Measurements from ENCODE around the gene SMOC1.

DNA sequence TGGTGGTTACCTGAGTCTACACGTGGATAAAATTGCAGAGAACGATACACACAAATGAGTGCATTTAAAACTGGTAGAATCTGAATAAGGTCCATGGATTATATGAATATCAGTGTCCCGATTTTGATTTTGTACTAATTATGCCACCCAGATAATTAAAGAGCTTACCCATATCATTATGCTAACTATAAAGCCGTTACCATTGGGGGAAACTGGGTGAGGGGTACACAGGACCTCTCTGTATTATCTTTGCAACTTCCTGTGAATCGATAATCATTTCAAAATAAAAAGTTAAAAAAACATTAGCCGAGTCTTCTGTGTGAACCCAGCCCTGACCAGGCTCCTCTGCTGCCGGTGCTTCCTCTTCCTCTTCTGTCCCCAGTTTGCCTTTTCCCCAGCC lies 107.1 kb downstream of the SMOC1 start:
- TF ChIP-seq, protein P1, sequence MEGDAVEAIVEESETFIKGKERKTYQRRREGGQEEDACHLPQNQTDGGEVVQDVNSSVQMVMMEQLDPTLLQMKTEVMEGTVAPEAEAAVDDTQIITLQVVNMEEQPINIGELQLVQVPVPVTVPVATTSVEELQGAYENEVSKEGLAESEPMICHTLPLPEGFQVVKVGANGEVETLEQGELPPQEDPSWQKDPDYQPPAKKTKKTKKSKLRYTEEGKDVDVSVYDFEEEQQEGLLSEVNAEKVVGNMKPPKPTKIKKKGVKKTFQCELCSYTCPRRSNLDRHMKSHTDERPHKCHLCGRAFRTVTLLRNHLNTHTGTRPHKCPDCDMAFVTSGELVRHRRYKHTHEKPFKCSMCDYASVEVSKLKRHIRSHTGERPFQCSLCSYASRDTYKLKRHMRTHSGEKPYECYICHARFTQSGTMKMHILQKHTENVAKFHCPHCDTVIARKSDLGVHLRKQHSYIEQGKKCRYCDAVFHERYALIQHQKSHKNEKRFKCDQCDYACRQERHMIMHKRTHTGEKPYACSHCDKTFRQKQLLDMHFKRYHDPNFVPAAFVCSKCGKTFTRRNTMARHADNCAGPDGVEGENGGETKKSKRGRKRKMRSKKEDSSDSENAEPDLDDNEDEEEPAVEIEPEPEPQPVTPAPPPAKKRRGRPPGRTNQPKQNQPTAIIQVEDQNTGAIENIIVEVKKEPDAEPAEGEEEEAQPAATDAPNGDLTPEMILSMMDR (IDR thresholded peaks at IDR 0.05), result no peak
- TF ChIP-seq POLR2A (IDR thresholded peaks at IDR 0.05), result no peak
- TF ChIP-seq EP300 (IDR thresholded peaks at IDR 0.05), result no peak

Measured in sigmoid colon (tissue), 4 donors.